GM12878 (cell line): ENCODE measurements around the gene TRPM3. TPM values are rescaled to one million over a fixed set of nuclear protein-coding genes. Genes with fewer than 3 reads are reported as not detected.

Experiments used
- ATAC-seq: fragments of 200-7000 bp; cut with Tn5 transposase; 3 replicates; pipeline ENCODE4 v1.9.1; 2020; ENCODE audit warnings: mild to moderate bottlenecking, moderate library complexity
- BruUV-seq: library from RNA; stranded (reverse); fragments of 400-500 nt; replicated peaks from 2 replicates; lab custom pipeline; 2021; lab: Mats Ljungman, UMichigan
- CTCF ChIA-PET: fragments of 300-600 bp; sonication (Branson Sonifier 250); formaldehyde crosslinking; extraction: SDS; loops from one replicate; lab custom pipeline; 2021; ENCODE audit warnings: inconsistent platforms; lab: Yijun Ruan, JAX
- POLR2A ChIA-PET: fragments of 350-600 bp; formaldehyde crosslinking; extraction: SDS; loops from one replicate; lab custom pipeline; 2021; ENCODE audit warnings: inconsistent platforms; lab: Charles Lee
- RAD21 ChIA-PET: fragments of 300-600 bp; sonication (Branson Sonifier 250); formaldehyde crosslinking; loops from one replicate; lab custom pipeline; 2023; ENCODE audit warnings: antibody characterized with exemption; ENCODE audit not compliant: unreplicated experiment; lab: Charles Lee
- SMC1A ChIA-PET: fragments of 300-600 bp; sonication (Branson Sonifier 250); formaldehyde crosslinking; loops from one replicate; lab custom pipeline; 2023; ENCODE audit not compliant: unreplicated experiment, uncharacterized antibody; lab: Charles Lee
- DNase-seq: peaks from one replicate; pipeline ENCODE4 v3.0.0-alpha.2; 2011; ENCODE audit warnings: low read depth, low spot score
- FAIRE-seq: peaks from 3 replicates; lab custom pipeline; 2011; peaks lifted over from hg19 to GRCh38; lab: Jason Lieb, UNC
- H2AFZ ChIP-seq: 2 replicates; pipeline ENCODE4 v1.6.0; 2011; ENCODE audit warnings: low read depth, low read length, control low read depth; ENCODE audit not compliant: control insufficient read depth
- H3K27ac ChIP-seq: 2 replicates; pipeline ENCODE4 v1.5.1; 2011; ENCODE audit warnings: control low read depth; ENCODE audit not compliant: control insufficient read depth, insufficient read depth
- H3K27me3 ChIP-seq, 2 experiments: replicated peaks in 1 of 2; 2 replicates each; pipeline versions ENCODE4 v1.6.0 to v1.6.1; 2011; ENCODE audit warnings: low read length in 1 of 2; ENCODE audit not compliant: control insufficient read depth in 2 of 2, insufficient read depth in 2 of 2
- H3K36me3 ChIP-seq, 2 experiments: 2 replicates each; pipeline ENCODE4 v1.5.1; 2011; ENCODE audit warnings: low read length in 1 of 2; ENCODE audit not compliant: control insufficient read depth in 2 of 2, insufficient read depth in 2 of 2
- H3K4me1 ChIP-seq: 2 replicates; pipeline ENCODE4 v1.6.1; 2011; ENCODE audit warnings: mild to moderate bottlenecking, low read length, moderate library complexity, mixed read lengths; ENCODE audit not compliant: control insufficient read depth, insufficient read depth
- H3K4me2 ChIP-seq: 2 replicates; pipeline ENCODE4 v1.6.0; 2011; ENCODE audit warnings: control low read depth; ENCODE audit not compliant: control insufficient read depth, insufficient read depth
- H3K4me3 ChIP-seq: fragments of 200-600 bp; sonication (generic); 2 replicates; pipeline ENCODE4 v1.5.1; 2016
- H3K79me2 ChIP-seq: 2 replicates; pipeline ENCODE4 v1.6.0; 2011; ENCODE audit warnings: low read length; ENCODE audit not compliant: control insufficient read depth, insufficient read depth
- H3K9ac ChIP-seq: 2 replicates; pipeline ENCODE4 v1.8.0; 2011; ENCODE audit warnings: low read length, control low read depth, mixed read lengths; ENCODE audit not compliant: control insufficient read depth, insufficient read depth
- H3K9me3 ChIP-seq: replicated peaks from 3 replicates; pipeline ENCODE4 v1.5.1; 2011; ENCODE audit warnings: mild to moderate bottlenecking, low read length; ENCODE audit not compliant: control insufficient read depth, insufficient read depth
- H4K20me1 ChIP-seq: 2 replicates; pipeline ENCODE4 v1.6.0; 2011; ENCODE audit not compliant: control insufficient read depth, insufficient read depth
- CREM ChIP-seq: IDR thresholded peaks from 2 replicates; pipeline ENCODE4 v1.6.1; 2014; ENCODE audit warnings: antibody characterized with exemption, low read depth
- EP300 ChIP-seq, 2 experiments: fragments of 150-350 bp in 1 of 2; IDR thresholded peaks; 2 replicates each; pipeline ENCODE4 v1.6.1; 2011 to 2012; ENCODE audit warnings: low read depth in 2 of 2, low read length in 2 of 2, borderline replicate concordance in 1 of 2, improper control_type of control experiment in 1 of 2, inconsistent platforms in 1 of 2; ENCODE audit not compliant: control insufficient read depth in 1 of 2
- FOXM1 ChIP-seq: IDR thresholded peaks from 2 replicates; pipeline ENCODE4 v1.6.1; 2012; ENCODE audit warnings: low read depth, mild to moderate bottlenecking, inconsistent platforms, low read length, moderate library complexity
- NR2C2 ChIP-seq: IDR thresholded peaks from 2 replicates; pipeline ENCODE4 v1.6.1; 2011; ENCODE audit warnings: borderline replicate concordance, low read depth; ENCODE audit not compliant: control insufficient read depth, insufficient read length
- RUNX3 ChIP-seq: IDR thresholded peaks from 2 replicates; pipeline ENCODE4 v1.6.1; 2012; ENCODE audit warnings: low read length, inconsistent platforms
- SMC3 ChIP-seq: IDR thresholded peaks from 2 replicates; pipeline ENCODE4 v1.6.1; 2011; ENCODE audit warnings: low read length, improper control_type of control experiment, borderline replicate concordance
- ZNF217 ChIP-seq: fragments of 450-650 bp; IDR thresholded peaks from 2 replicates; pipeline ENCODE4 v1.6.1; 2017; ENCODE audit warnings: antibody characterized with exemption, mild to moderate bottlenecking
- WGBS: methylation state at CpG from one replicate; pipeline ENCODE4 v1.1.6; 2016; ENCODE audit warnings: low lambda C conversion rate; ENCODE audit not compliant: insufficient replicate concordance, insufficient coverage; ENCODE audit errors: missing lambda C conversion rate; 5-methylcytosine and 5-hydroxymethylcytosine counted together
- in situ Hi-C: fragments of 300-500 bp; cut with MboI; formaldehyde crosslinking; loops from 9 replicates; pipeline ENCODE4 v1.14.3; 2018; ENCODE audit warnings: mixed read lengths
- intact Hi-C: fragments of 100-400 bp; cut with micrococcal nuclease; formaldehyde crosslinking; loops from one replicate; pipeline ENCODE4 v1.14.2; 2022; ENCODE audit not compliant: unreplicated experiment
- polyA plus RNA-seq, 11 experiments: library from polyadenylated mRNA; depleted of rRNA in 4 of 11; unstranded in 6 of 11; stranded (reverse) in 5 of 11; fragments of >200 nt; fragmentation: Nextera tagmentation in 4 of 11; fragmentation: Illumina TruSeq in 1 of 11; extraction: Ambion mirVana in 4 of 11; extraction: Trizol in 1 of 11; gene quantifications; 1 replicate in 1 of 11; 2 replicates in 10 of 11; pipeline versions ENCODE4 v1.2.1 to v1.2.3, GENCODE V29; 2011 to 2016; ENCODE audit warnings: inconsistent platforms in 2 of 11, missing spikeins in 2 of 11, low read depth in 1 of 11
- total RNA-seq, 4 experiments: library from RNA; depleted of rRNA in 3 of 4; stranded (reverse); fragments of >200 nt in 3 of 4; fragmentation: Illumina TruSeq in 1 of 4; extraction: Trizol in 1 of 4; gene quantifications; 2 replicates each; pipeline versions ENCODE4 v1.2.1 to v1.2.3, GENCODE V29; 2013 to 2021
- TF ChIP-seq, protein P1 (sequence below): fragments of 450-650 bp; IDR thresholded peaks from 2 replicates; pipeline ENCODE4 v1.6.1; 2016; ENCODE audit warnings: mild to moderate bottlenecking

Gene TRPM3
- total and polyA plus RNA-seq, 10 of the 15 experiments (the other 5 are each of a cell fraction or from before 2014, with no cell fraction given) = not detected

DNA sequence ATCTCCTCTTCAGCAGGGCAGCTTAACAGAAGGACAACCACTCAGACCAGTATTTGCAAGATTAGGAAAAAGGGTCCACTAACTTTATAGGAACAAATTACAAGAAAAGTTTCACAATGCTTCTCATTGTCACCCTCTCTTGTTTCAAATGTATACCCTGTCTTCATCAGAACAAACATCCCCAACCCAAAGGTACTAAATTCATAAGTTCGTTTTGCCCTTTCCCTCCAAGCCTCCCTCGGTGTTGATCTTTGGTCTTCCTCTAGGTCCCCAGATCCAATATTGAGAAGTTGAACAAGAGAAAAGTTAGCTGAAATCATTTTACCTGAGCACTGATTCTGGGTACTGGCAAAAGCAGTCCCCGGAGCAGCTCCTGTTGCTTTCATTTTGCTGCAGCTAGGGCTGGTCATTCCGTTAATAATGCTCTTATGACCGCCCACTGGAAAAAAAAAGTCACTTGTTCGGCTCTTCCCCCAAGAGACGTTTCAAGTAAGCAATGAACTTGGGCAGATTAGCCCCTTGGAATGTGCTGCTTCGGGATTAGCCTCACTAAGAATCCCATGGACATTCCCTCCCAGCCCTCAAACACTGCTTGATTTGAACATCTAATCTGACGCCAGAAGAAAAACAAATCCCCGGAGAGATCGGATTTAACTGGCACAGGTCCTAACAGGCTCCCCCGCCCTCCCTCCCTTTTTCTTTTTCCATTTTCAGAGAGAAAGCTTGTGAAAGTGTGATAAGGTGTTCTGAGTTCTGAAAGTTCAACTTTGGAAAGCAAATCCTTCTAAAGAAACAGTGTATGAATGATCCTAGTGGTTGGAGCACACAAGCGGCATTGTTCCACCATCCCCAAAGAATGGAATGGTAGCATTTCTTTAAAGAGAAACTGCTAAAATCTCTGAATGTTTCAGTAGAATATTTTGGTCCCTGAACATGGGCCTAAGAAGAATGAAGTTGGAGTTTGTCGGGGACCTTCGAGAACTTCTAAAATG, 252.5 kb downstream of the TRPM3 start:
- intact Hi-C loops (loop anchor here (10.0 kb wide), 1 partner anchor 224 kb away; no protein-coding TSS in a partner anchor), in situ Hi-C loops (no loop called here)
- CTCF ChIA-PET = no interaction called here
- Histone ChIP-seq H3K4me3 (no peak overlapping the region), H3K79me2 (no peaks in the 10 kb centered on the region), H4K20me1 (no peaks in the 10 kb centered on the region), H3K36me3 (no peaks in the 10 kb centered on the region), H2AFZ (no peak overlapping the region), H3K27me3 (no peaks in the 10 kb centered on the region; a peak in 1 of 4 replicates), H3K27ac (no peak overlapping the region), H3K4me1 (no peaks in the 10 kb centered on the region), H3K9ac (no peak overlapping the region), H3K4me2 (no peak overlapping the region), H3K9me3 (no peaks in the 10 kb centered on the region)
- 43% methylated on average over 15 of the region's 15 CpGs for WGBS
- no peak for TF ChIP-seq CREM
- TF ChIP-seq, protein P1, sequence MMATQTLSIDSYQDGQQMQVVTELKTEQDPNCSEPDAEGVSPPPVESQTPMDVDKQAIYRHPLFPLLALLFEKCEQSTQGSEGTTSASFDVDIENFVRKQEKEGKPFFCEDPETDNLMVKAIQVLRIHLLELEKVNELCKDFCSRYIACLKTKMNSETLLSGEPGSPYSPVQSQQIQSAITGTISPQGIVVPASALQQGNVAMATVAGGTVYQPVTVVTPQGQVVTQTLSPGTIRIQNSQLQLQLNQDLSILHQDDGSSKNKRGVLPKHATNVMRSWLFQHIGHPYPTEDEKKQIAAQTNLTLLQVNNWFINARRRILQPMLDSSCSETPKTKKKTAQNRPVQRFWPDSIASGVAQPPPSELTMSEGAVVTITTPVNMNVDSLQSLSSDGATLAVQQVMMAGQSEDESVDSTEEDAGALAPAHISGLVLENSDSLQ = no peak
- TF ChIP-seq EP300 (IDR thresholded peaks at IDR 0.05; ENCODE audit: borderline replicate concordance in 1 of 2, control insufficient read depth in 1 of 2, low read depth in 2 of 2, low read length in 2 of 2) = no peak
- TF ChIP-seq SMC3 = no peak
- no peak for TF ChIP-seq RUNX3
- no peak for TF ChIP-seq FOXM1
- TF ChIP-seq NR2C2 = no peak
- no peak for TF ChIP-seq ZNF217
- ATAC-seq (no peak), FAIRE-seq (no peak), DNase-seq (no peak)
- no TSS peak for BruUV-seq
- SMC1A ChIA-PET = no interaction called here
- POLR2A ChIA-PET = no interaction called here
- RAD21 ChIA-PET = no interaction called here
